HG03097 (cell line): ENCODE data around the gene ESPL1.
A peak's percentile ranks its signal among the peaks of the same experiment; 100 is the strongest.

Experiments used
- ATAC-seq: cut with Tn5 transposase; IDR thresholded peaks from one replicate; pipeline ENCODE4 v1.9.1; 2021; ENCODE audit not compliant: unreplicated experiment, low FRiP score

Gene ESPL1

GRCh38 chr12:53230108-53230845 lies 37.8 kb upstream of the ESPL1 start:
- no peak for ATAC-seq

GRCh38 chr12:53231671-53231920 lies 36.5 kb upstream of the ESPL1 start:
- no peak for ATAC-seq

DNA sequence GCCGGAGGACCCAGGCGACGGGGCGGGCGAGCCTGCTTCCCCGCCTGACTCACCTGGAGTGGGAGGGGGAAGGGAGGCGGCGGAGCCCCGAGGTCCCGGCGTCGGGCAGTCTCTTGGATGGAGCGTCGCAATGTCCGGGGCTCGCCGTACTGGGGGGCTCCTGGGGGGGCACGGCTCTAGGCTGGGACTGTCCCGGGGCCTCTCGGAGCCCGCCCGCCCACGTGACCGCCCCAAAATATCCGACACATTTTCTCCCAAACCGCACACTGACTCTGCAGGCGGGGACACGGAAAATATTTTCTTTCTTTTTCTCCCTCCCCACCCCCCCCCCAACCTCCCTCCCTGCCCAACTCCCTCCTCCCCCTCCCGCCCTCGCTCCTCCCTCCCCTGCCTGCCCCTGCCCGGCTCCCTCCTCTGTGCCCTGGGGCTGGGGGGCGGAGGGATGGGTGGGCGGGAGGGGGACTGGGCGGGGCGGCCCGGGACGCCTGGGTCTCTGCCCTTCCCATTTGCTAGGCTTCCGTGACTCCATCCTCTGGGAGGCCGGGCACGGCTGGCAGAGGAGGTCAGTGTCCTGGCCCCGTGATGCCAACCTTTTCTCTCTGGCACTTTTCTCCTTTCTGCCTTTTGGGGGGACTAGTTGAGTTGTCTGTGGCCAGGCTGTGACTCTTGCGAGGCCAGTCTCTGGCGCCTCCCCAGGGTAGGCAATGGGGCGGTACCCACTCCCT lies 36.0 kb upstream of the ESPL1 start, which contains the start of gene RARG:
TSS of gene RARG (minus strand) at position 289 of the 725 bp plus-strand sequence. CDS start 4,664 bp downstream, outside the sequence.
- no peak for ATAC-seq

GRCh38 chr12:53232646-53233461 lies 35.2 kb upstream of the ESPL1 start:
- no peak for ATAC-seq

DNA sequence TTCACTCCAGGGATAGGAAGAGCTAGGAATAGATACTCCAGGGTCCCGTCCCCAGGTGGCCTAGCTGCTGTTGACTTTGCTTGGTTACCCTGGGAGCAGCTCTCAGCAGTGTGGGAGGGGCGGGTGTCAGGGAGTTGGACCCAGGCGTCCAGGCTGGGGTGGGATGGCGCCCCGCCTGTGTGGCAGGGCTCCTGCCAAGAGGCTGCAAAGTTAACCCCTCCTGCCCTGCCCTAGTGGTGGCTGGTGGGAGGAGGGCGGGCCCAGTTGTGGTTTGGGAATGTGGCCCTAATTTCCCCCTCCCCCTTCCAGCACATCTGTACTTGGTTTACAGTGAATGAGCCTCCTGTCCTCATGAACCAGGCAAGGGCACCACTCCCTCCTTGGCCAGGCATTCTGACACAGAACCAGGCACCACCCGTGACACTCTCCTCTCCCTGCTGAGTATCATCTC lies 34.4 kb upstream of the ESPL1 start:
- ATAC-seq, result no peak

- ATAC-seq, result no peak
Measured at GRCh38 chr12:53234271-53234914, 33.7 kb upstream of the ESPL1 start.

DNA sequence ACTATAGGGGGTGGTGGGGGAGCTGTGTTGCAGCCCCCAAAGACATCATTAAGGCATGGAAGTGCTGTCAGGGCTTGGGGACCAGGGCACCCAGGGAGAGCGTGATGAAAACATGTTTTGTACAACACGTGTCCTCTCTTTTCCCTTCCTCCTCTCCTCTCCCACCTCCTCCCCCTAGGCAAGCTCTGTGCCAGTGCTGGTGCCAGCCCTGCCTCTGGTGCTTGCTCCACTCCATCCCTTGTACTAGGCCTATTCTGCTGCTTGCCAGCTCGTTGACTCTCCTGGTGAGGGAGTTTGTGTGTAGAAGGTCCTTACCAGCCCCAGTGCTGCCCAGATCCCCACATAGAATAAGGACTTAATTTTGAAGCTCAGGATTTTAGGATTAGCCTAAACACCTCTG lies 32.9 kb upstream of the ESPL1 start:
- no peak for ATAC-seq

- ATAC-seq, result no peak
Measured at GRCh38 chr12:53235742-53236442, 32.2 kb upstream of the ESPL1 start.

GRCh38 chr12:53236443-53237111 lies 31.5 kb upstream of the ESPL1 start:
- no peak for ATAC-seq

GRCh38 chr12:53239643-53240258 lies 28.3 kb upstream of the ESPL1 start:
- no peak for ATAC-seq

- no peak for ATAC-seq
Measured at GRCh38 chr12:53241623-53242412, 26.3 kb upstream of the ESPL1 start.

DNA sequence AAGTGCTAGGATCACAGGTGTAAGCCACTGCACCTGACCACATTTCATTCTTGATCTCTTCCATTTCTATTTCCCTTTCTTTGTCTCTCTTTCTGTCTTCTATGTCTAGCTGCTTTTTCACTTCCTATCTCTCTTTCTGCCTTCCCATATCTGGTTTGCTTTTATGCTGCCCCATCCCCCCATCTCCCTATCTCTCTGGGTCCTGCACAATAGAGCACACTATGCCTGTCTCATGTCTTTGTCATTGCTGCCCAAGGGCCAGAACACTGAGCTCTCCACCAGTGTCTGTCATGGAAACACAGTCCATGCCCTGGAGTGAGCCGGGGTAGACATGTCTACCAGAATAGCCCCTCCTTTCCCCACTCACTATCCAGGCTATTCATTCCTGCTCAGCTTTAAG lies 23.8 kb upstream of the ESPL1 start:
- ATAC-seq, result no peak

- no peak for ATAC-seq
Measured at GRCh38 chr12:53245286-53245685, 22.8 kb upstream of the ESPL1 start.

DNA sequence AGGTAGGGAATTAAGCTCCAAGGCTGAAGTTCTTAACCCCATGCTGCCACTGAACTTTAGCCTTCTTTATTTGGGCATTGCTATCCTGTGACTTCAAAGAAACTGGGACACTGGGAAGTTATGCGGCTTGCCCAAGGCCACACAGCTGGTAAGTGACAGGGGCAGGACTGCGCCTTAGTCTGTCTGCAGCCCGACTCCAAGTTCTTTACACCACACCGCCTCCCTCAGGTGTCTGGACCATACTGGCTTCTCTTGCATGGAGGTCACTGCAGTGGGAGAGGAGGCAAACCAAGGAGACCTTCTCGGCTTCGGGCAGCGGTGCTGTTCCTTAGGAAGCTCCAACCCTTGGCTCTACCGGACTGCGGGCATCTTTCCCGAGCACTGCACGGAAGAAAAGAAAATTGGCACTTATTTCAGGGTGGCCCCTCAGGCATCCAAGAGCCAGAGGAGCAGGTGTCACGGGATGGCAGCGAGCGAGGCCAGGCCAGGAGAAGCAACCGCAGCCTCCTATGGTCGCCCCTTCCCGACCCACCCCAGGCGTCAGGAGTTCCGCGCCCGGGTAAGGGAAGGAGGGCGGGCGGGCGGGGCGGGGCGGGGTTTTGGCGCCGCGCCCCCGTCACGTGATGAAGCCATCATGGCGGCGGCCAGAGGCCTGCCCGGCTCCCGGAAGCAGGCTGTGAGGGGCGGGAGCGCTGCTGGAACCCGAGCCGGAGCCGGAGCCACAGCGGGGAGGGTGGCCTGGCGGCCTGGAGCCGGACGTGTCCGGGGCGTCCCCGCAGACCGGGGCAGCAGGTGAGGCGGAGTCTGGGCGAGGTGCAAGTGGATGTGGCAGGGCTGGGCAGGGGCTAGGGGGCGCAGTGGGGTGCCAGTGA lies 16.4 kb upstream of the ESPL1 start:
- ATAC-seq, result peak; percentile 58

GRCh38 chr12:53252349-53252916 lies 15.7 kb upstream of the ESPL1 start:
- peak; percentile 4 for ATAC-seq

- ATAC-seq, result no peak
Measured at GRCh38 chr12:53253298-53253697, 14.8 kb upstream of the ESPL1 start.

DNA sequence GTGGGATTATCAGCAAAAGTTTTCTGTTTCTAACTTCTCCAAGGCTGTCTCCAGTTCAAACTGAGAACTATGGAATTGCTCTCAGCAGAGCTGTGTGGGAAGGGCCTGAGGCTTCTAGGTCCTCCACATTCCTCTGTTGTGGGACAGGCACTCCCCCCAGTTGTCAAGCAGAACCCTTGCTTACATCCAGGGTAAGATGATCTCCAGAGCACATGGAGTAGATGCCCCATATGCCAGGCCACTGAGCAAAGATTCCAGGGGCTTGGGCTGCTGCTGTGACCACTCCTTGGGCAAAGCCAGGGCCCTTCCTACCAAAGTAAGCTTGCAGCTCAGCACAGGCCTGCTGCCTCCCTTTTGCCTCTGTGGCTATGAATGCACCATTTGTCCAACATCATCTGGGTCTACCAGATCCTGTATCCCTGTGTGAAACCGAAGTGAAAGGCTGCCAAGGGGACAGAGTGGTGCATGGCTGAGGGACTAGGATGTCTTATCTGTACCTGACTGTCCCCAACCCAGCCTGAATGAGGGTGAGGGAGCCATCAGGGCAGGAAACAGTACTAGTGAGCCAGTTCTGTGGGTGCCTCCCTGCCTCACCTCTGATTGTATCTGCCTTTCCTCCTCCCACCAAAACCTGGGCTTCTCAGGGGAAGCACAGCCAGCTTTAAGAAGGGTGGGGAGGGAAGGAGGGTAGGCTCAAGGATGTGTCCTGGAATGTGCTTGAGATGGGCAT lies 13.1 kb upstream of the ESPL1 start:
- ATAC-seq, result no peak
